IPS-20b (cell line): Measurements from ENCODE around the gene PSMA8.
"Not testable (repeated sequence)": the region's sequence is repeated elsewhere in the genome, so short reads cannot be mapped to it uniquely, and the experiment has no call there.

Experiments used
- H3K27ac ChIP-seq: one replicate; pipeline ENCODE4 v1.5.1; 2013; ENCODE audit warnings: low read length
- H3K27me3 ChIP-seq: 2 replicates; pipeline ENCODE4 v1.6.1; 2013; ENCODE audit warnings: mild to moderate bottlenecking, low read length, inconsistent platforms; ENCODE audit not compliant: insufficient read depth
- H3K36me3 ChIP-seq: 2 replicates; pipeline ENCODE4 v1.6.1; 2013; ENCODE audit warnings: low read depth, mild to moderate bottlenecking, inconsistent platforms, low read length, moderate library complexity; ENCODE audit not compliant: insufficient read depth
- H3K4me1 ChIP-seq: 2 replicates; pipeline ENCODE4 v1.6.1; 2013; ENCODE audit warnings: mild to moderate bottlenecking, control low read depth, inconsistent platforms, low read length, moderate library complexity; ENCODE audit not compliant: insufficient read depth
- H3K4me3 ChIP-seq: 2 replicates; pipeline ENCODE4 v1.5.1; 2013; ENCODE audit warnings: mild to moderate bottlenecking, low read length, inconsistent platforms
- H3K9ac ChIP-seq: 2 replicates; pipeline ENCODE4 v1.6.1; 2013; ENCODE audit warnings: low read depth, mild to moderate bottlenecking, inconsistent platforms, low read length, moderate library complexity
- H3K9me3 ChIP-seq: 2 replicates; pipeline ENCODE4 v1.6.1; 2013; ENCODE audit warnings: mild to moderate bottlenecking, low read depth, low read length, inconsistent platforms; ENCODE audit not compliant: insufficient read depth

PSMA8 gene

DNA sequence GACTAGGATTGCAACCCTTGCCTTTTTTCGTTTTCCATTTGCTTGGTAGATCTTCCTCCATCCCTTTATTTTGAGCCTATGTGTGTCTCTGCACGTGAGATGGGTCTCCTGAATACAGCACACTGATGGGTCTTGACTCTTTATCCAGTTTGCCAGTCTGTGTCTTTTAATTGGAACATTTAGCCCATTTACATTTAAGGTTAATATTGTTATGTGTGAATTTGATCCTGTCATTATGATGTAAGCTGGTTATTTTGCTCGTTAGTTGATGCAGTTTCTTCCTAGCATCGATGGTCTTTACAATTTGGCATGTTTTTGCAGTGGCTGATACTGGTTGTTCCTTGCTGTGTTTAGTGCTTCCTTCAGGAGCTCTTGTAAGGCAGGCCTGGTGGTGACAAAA is 108.7 kb downstream of the PSMA8 start:
- H3K4me3 ChIP-seq, H3K27ac ChIP-seq, H3K4me1 ChIP-seq, H3K36me3 ChIP-seq, H3K9ac ChIP-seq, H3K27me3 ChIP-seq: not testable (repeated sequence)
- H3K9me3 ChIP-seq, result peaks cover 16% of the 10 kb centered on the region; the same call in 1 of the 2 replicates
